GM21723 (cell line): ENCODE results near the gene L3MBTL1.
"Not testable (repeated sequence)": the region's sequence is repeated elsewhere in the genome, so short reads cannot be mapped to it uniquely, and the experiment has no call there.

ENCODE experiments used
- ATAC-seq: cut with Tn5 transposase; IDR thresholded peaks from one replicate; pipeline ENCODE4 v1.9.1; 2021; ENCODE audit warnings: mild to moderate bottlenecking, moderate library complexity; ENCODE audit not compliant: unreplicated experiment

L3MBTL1 gene

GRCh38 chr20:43584448-43585136, 77.1 kb downstream of the L3MBTL1 start:
- no peak for ATAC-seq

GRCh38 chr20:43586641-43587040, 79.1 kb downstream of the L3MBTL1 start:
- no peak for ATAC-seq

- ATAC-seq, result not testable (repeated sequence)
Measured at GRCh38 chr20:43588526-43588925, 81.0 kb downstream of the L3MBTL1 start.

- ATAC-seq, result peak; percentile 2
Measured at GRCh38 chr20:43590036-43590391, 82.5 kb downstream of the L3MBTL1 start.

- ATAC-seq, result peak; percentile 99
Measured at GRCh38 chr20:43590392-43591303, 83.2 kb downstream of the L3MBTL1 start, which contains the start of gene IFT52. IFT52 (plus strand) TSS chr20:43590937; CDS start chr20:43594699, 3,762 bp downstream.
